ENCODE results near the gene GHRH. TPM values are rescaled to one million over a fixed set of nuclear protein-coding genes. Genes with fewer than 3 reads are reported as not detected.

The GHRH gene
- total and polyA plus RNA-seq, 2 donors (not counting 1 experiment from before 2014, with no cell fraction given), result not detected

DNA sequence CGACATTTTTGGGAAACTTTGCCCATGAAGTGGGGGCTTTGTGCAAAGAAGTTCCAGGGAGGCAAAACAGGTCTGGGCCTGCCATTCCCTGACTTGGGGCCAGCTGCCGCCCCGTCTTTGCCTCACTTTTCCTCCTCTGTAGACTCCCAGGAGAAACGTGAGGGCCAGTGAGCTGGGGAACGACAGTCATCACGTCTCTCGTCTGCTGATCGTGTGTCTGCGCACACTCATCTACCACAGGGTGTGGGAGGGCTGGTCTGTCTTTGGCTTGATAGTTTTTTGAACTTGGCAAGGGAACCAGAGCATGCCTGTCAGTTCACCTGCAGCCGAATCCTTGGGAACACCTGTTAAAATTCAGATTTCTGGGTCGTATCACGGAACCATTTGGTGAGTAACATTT, 8.5 kb downstream of the GHRH start:
- H3K4me1 ChIP-seq (ENCODE audit: control insufficient read depth in 2 of 2, insufficient read depth in 2 of 2, low read length in 2 of 2), result no peaks in the 10 kb centered on the region
- H3K9ac ChIP-seq (ENCODE audit: low read length), result no peak overlapping the region
- TF ChIP-seq, protein P1, sequence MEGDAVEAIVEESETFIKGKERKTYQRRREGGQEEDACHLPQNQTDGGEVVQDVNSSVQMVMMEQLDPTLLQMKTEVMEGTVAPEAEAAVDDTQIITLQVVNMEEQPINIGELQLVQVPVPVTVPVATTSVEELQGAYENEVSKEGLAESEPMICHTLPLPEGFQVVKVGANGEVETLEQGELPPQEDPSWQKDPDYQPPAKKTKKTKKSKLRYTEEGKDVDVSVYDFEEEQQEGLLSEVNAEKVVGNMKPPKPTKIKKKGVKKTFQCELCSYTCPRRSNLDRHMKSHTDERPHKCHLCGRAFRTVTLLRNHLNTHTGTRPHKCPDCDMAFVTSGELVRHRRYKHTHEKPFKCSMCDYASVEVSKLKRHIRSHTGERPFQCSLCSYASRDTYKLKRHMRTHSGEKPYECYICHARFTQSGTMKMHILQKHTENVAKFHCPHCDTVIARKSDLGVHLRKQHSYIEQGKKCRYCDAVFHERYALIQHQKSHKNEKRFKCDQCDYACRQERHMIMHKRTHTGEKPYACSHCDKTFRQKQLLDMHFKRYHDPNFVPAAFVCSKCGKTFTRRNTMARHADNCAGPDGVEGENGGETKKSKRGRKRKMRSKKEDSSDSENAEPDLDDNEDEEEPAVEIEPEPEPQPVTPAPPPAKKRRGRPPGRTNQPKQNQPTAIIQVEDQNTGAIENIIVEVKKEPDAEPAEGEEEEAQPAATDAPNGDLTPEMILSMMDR (IDR thresholded peaks at IDR 0.05), result no peak
- TF ChIP-seq EZH2 (IDR thresholded peaks at IDR 0.05; ENCODE audit: borderline replicate concordance, insufficient read depth, low read depth, low read length, poor library complexity, severe bottlenecking), result no peak
- H3K27ac Mint-ChIP-seq, result no peak overlapping the region
- H3K4me3 ChIP-seq (ENCODE audit: control extremely low read depth in 1 of 5, extremely low read depth in 1 of 5, insufficient read depth in 1 of 5, low read depth in 2 of 5, low read length in 4 of 5), result no peak overlapping the region
- H3K4me3 Mint-ChIP-seq, result no peak overlapping the region
- 96% methylated on average over 9 of the region's 12 CpGs for WGBS (ENCODE audit: insufficient coverage)
- CTCF ChIA-PET, result no interaction called here
- DNase-seq, result no peak
- H3K9me3 ChIP-seq (ENCODE audit: control extremely low read depth in 1 of 3, control insufficient read depth in 2 of 3, insufficient read depth in 1 of 3, low read length in 2 of 3), result peaks cover 0 to 4% (median 0%) of the 10 kb centered on the region in 3 donors
- no peak for ATAC-seq (ENCODE audit: low read depth)
- intact Hi-C loops (cut with micrococcal nuclease), result no loop called here
- H3K27me3 ChIP-seq (replicated peaks in 1 of 4; ENCODE audit: control extremely low read depth in 1 of 4, control insufficient read depth in 3 of 4, insufficient read depth in 4 of 4, low read length in 3 of 4), result peaks cover 0 to 4% (median 0%) of the 10 kb centered on the region in 4 experiments
- H3K36me3 ChIP-seq (replicated peaks in 1 of 2; ENCODE audit: control extremely low read depth in 1 of 2, control insufficient read depth in 1 of 2, extremely low read depth in 1 of 2, insufficient read depth in 2 of 2, low read length in 1 of 2), result no peaks in the 10 kb centered on the region
- POLR2A ChIA-PET, result no interaction called here
- H3K9me3 Mint-ChIP-seq (ENCODE audit: insufficient read depth), result no peaks in the 10 kb centered on the region
- no peak overlapping the region for H3K4me2 ChIP-seq (replicated peaks; ENCODE audit: low read depth, low read length, poor library complexity, severe bottlenecking)
- H3K79me2 ChIP-seq (ENCODE audit: control insufficient read depth, insufficient read depth, low read length), result no peaks in the 10 kb centered on the region
- no peak overlapping the region for H2AFZ ChIP-seq (ENCODE audit: insufficient read depth, low read depth, low read length, poor library complexity, severe bottlenecking)
- no peaks in the 10 kb centered on the region for H4K20me1 ChIP-seq (ENCODE audit: control insufficient read depth, insufficient read depth, low read length, poor library complexity, severe bottlenecking)
- no peaks in the 10 kb centered on the region for H3K4me1 Mint-ChIP-seq
- H3K27me3 Mint-ChIP-seq, result no peaks in the 10 kb centered on the region
- H3K27ac ChIP-seq (ENCODE audit: low read length in 2 of 2), result no peak overlapping the region

DNA sequence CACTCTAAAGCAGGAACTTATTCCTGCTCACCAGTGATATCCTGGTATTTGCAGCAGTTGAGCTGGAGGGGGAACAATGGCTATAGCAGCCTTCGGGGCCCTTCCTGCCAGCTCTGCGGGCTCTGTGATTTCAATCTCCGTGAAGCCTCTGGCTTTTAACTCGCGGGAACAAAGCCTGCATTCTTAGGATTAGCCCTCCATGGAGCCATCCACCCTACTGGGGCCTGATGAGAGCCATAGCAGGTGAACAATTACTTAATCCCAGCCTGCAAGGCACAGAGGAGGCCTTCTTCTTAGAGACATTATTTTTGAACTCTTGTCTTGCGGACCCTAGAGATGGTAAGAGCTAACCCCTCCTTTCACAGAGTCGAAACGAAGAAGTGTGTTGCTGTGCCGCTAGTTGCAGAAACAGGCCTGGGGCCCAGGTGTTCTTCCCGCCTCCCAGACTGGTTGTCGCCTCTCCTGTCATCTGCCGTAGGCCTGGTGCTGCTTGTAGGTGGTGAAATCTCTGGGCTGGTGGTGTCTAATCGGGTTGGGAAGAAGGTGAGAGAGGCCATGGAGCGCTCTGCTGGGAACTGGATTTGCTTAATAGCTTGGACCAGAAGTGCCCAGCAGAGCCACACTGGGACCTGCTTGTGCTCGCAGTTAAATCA, 9.7 kb downstream of the GHRH start:
- CTCF ChIA-PET, result interaction anchor here (0.6 kb wide), 1 partner anchor 15 kb away, joined by 4 read pairs; no protein-coding TSS in a partner anchor
- DNase-seq (no peak), ATAC-seq (ENCODE audit: low read depth) (no peak)
- H3K4me1 ChIP-seq (ENCODE audit: control insufficient read depth in 2 of 2, insufficient read depth in 2 of 2, low read length in 2 of 2), result no peaks in the 10 kb centered on the region
- no peak overlapping the region for H3K9ac ChIP-seq (ENCODE audit: low read length)
- Mint-ChIP-seq H3K4me1 (no peaks in the 10 kb centered on the region), H3K9me3 (ENCODE audit: insufficient read depth) (no peaks in the 10 kb centered on the region), H3K4me3 (no peak overlapping the region), H3K27ac (no peak overlapping the region), H3K27me3 (no peaks in the 10 kb centered on the region)
- H3K9me3 ChIP-seq (ENCODE audit: control extremely low read depth in 1 of 3, control insufficient read depth in 2 of 3, insufficient read depth in 1 of 3, low read length in 2 of 3), result peaks cover 0 to 4% (median 0%) of the 10 kb centered on the region in 3 donors
- intact Hi-C loops (cut with micrococcal nuclease), result no loop called here
- no peak overlapping the region for H3K4me3 ChIP-seq (ENCODE audit: control extremely low read depth in 1 of 5, extremely low read depth in 1 of 5, insufficient read depth in 1 of 5, low read depth in 2 of 5, low read length in 4 of 5)
- no peak overlapping the region for H3K4me2 ChIP-seq (replicated peaks; ENCODE audit: low read depth, low read length, poor library complexity, severe bottlenecking)
- H3K27me3 ChIP-seq (replicated peaks in 1 of 4; ENCODE audit: control extremely low read depth in 1 of 4, control insufficient read depth in 3 of 4, insufficient read depth in 4 of 4, low read length in 3 of 4), result no peaks in the 10 kb centered on the region
- TF ChIP-seq, protein P1 (IDR thresholded peaks at IDR 0.05), result no peak
- no peak for TF ChIP-seq EZH2 (IDR thresholded peaks at IDR 0.05; ENCODE audit: borderline replicate concordance, insufficient read depth, low read depth, low read length, poor library complexity, severe bottlenecking)
- H3K36me3 ChIP-seq (replicated peaks in 1 of 2; ENCODE audit: control extremely low read depth in 1 of 2, control insufficient read depth in 1 of 2, extremely low read depth in 1 of 2, insufficient read depth in 2 of 2, low read length in 1 of 2), result no peaks in the 10 kb centered on the region
- POLR2A ChIA-PET, result no interaction called here
- no peak overlapping the region for H3K27ac ChIP-seq (ENCODE audit: low read length in 2 of 2)
- H4K20me1 ChIP-seq (ENCODE audit: control insufficient read depth, insufficient read depth, low read length, poor library complexity, severe bottlenecking), result no peaks in the 10 kb centered on the region
- 86% methylated on average over 14 of the region's 15 CpGs for WGBS (ENCODE audit: insufficient coverage)
- no peaks in the 10 kb centered on the region for H3K79me2 ChIP-seq (ENCODE audit: control insufficient read depth, insufficient read depth, low read length)
- no peak overlapping the region for H2AFZ ChIP-seq (ENCODE audit: insufficient read depth, low read depth, low read length, poor library complexity, severe bottlenecking)
